Left hindlimb (tissue), 1 donor: ENCODE results near the gene NCAPH2.

ENCODE experiments used
- DNase-seq: peaks from one replicate; pipeline ENCODE4 v3.0.0-alpha.2; 2018

The NCAPH2 gene

GRCh38 chr22:50550395-50550794 is 42.4 kb downstream of the NCAPH2 start:
- no peak for DNase-seq

GRCh38 chr22:50551160-50551752 is 43.2 kb downstream of the NCAPH2 start:
- peak; percentile 4 for DNase-seq

- peak; percentile 6 for DNase-seq
Observed at GRCh38 chr22:50553310-50553709, 45.3 kb downstream of the NCAPH2 start.

GRCh38 chr22:50556703-50557102 is 48.7 kb downstream of the NCAPH2 start:
- DNase-seq, result no peak

GRCh38 chr22:50560034-50560433 is 52.0 kb downstream of the NCAPH2 start:
- peak; percentile 6 for DNase-seq

GRCh38 chr22:50561401-50562358 is 53.7 kb downstream of the NCAPH2 start:
- peak; percentile 26 for DNase-seq

- DNase-seq, result peak; percentile 93
Observed at GRCh38 chr22:50562523-50563412, 54.7 kb downstream of the NCAPH2 start, which contains the start of gene SYCE3. Gene SYCE3 (minus strand): TSS chr22:50562919. CDS start chr22:50556405, 6,514 bp downstream.

GRCh38 chr22:50563413-50564160 is 55.6 kb downstream of the NCAPH2 start:
- no peak for DNase-seq

- no peak for DNase-seq
Observed at GRCh38 chr22:50564289-50564688, 56.3 kb downstream of the NCAPH2 start.

GRCh38 chr22:50567721-50568252 is 59.8 kb downstream of the NCAPH2 start:
- DNase-seq, result no peak

GRCh38 chr22:50568626-50569025 is 60.6 kb downstream of the NCAPH2 start:
- no peak for DNase-seq

GRCh38 chr22:50569041-50569459 is 61.0 kb downstream of the NCAPH2 start:
- DNase-seq, result no peak

- DNase-seq, result no peak
Observed at GRCh38 chr22:50569896-50570535, 62.0 kb downstream of the NCAPH2 start.

- no peak for DNase-seq
Observed at GRCh38 chr22:50570861-50571260, 62.8 kb downstream of the NCAPH2 start.

- no peak for DNase-seq
Observed at GRCh38 chr22:50571264-50572175, 63.5 kb downstream of the NCAPH2 start.

GRCh38 chr22:50572965-50573364 is 64.9 kb downstream of the NCAPH2 start:
- DNase-seq, result no peak

- no peak for DNase-seq
Observed at GRCh38 chr22:50573491-50574382, 65.7 kb downstream of the NCAPH2 start.

GRCh38 chr22:50574383-50574755 is 66.3 kb downstream of the NCAPH2 start:
- DNase-seq, result no peak
